CD4-positive, alpha-beta T cell treated with Interleukin-1 beta for 1 hour (primary cell): Measurements from ENCODE around the gene SORL1.

ENCODE experiments used
- DNase-seq, 2 donors: peaks; one replicate each; pipeline ENCODE4 v3.0.0-alpha.2; 2020 to 2022

SORL1 gene

GRCh38 chr11:121426476-121427399 lies 25.4 kb upstream of the SORL1 start:
- peak; percentile 49 to 60 for DNase-seq

GRCh38 chr11:121427400-121427744 lies 24.7 kb upstream of the SORL1 start:
- DNase-seq, result no peak

GRCh38 chr11:121429556-121429955 lies 22.6 kb upstream of the SORL1 start:
- DNase-seq, result no peak

- DNase-seq, result no peak
Observed at GRCh38 chr11:121431820-121432526, 20.1 kb upstream of the SORL1 start.

- no peak for DNase-seq
Observed at GRCh38 chr11:121435132-121435531, 17.0 kb upstream of the SORL1 start.

- no peak for DNase-seq
Observed at GRCh38 chr11:121435551-121436511, 16.3 kb upstream of the SORL1 start.

- DNase-seq, result no peak
Observed at GRCh38 chr11:121437018-121437685, 15.0 kb upstream of the SORL1 start.

GRCh38 chr11:121437686-121438078 lies 14.4 kb upstream of the SORL1 start:
- DNase-seq, result no peak

- no peak for DNase-seq
Observed at GRCh38 chr11:121439337-121439736, 12.8 kb upstream of the SORL1 start.

GRCh38 chr11:121439759-121440158 lies 12.4 kb upstream of the SORL1 start:
- DNase-seq, result no peak

- no peak for DNase-seq
Observed at GRCh38 chr11:121441521-121441920, 10.6 kb upstream of the SORL1 start.

GRCh38 chr11:121443688-121444275 lies 8.3 kb upstream of the SORL1 start:
- DNase-seq, result no peak

- DNase-seq, result no peak
Observed at GRCh38 chr11:121444526-121444925, 7.6 kb upstream of the SORL1 start.

GRCh38 chr11:121445071-121445768 lies 6.9 kb upstream of the SORL1 start:
- DNase-seq, result no peak

- no peak for DNase-seq
Observed at GRCh38 chr11:121446752-121447156, 5.4 kb upstream of the SORL1 start.

GRCh38 chr11:121448011-121448410 lies 4.1 kb upstream of the SORL1 start:
- DNase-seq, result no peak

- peak in 1 of 2 donors; percentile 38 for DNase-seq
Observed at GRCh38 chr11:121448431-121448941, 3.6 kb upstream of the SORL1 start.

GRCh38 chr11:121449123-121449522 lies 3.0 kb upstream of the SORL1 start:
- DNase-seq, result no peak

- no peak for DNase-seq
Observed at GRCh38 chr11:121449626-121450025, 2.5 kb upstream of the SORL1 start.

GRCh38 chr11:121450401-121450800 lies 1.7 kb upstream of the SORL1 start:
- DNase-seq, result no peak
